Neural cell (in vitro differentiated cells): ENCODE data around the gene GPR158. TPM values are rescaled to one million over a fixed set of nuclear protein-coding genes. Genes with fewer than 3 reads are reported as not detected.

Source experiments
- H2AFZ ChIP-seq: fragments of 200-600, 300-800 bp; sonication (generic), shearing (Covaris generic); 2 replicates; pipeline ENCODE4 v1.6.0; 2014; ENCODE audit warnings: low read depth, mild to moderate bottlenecking, antibody characterized with exemption, low read length, moderate library complexity
- H3F3A ChIP-seq: fragments of 200-600 bp; shearing (Covaris generic); 2 replicates; pipeline ENCODE4 v1.6.1; 2016; ENCODE audit warnings: mild to moderate bottlenecking, moderate library complexity, mixed read lengths, antibody characterized with exemption, low read length; ENCODE audit not compliant: insufficient read depth, poor library complexity, severe bottlenecking
- H3K27ac ChIP-seq: fragments of 200-600, 300-800 bp; sonication (generic), shearing (Covaris generic); 2 replicates; pipeline ENCODE4 v1.5.1; 2014; ENCODE audit warnings: mild to moderate bottlenecking, low read length, moderate library complexity
- H3K27me3 ChIP-seq: fragments of 300-800, 200-600 bp; sonication (generic), shearing (Covaris generic); 2 replicates; pipeline ENCODE4 v1.6.0; 2014; ENCODE audit warnings: mild to moderate bottlenecking, low read depth, low read length, moderate library complexity; ENCODE audit not compliant: insufficient read depth
- H3K36me3 ChIP-seq: fragments of 300-800, 200-600 bp; sonication (generic), shearing (Covaris generic); 2 replicates; pipeline ENCODE4 v1.5.1; 2014; ENCODE audit warnings: mild to moderate bottlenecking, antibody characterized with exemption, low read length, moderate library complexity; ENCODE audit not compliant: insufficient read depth
- H3K4me2 ChIP-seq: fragments of 300-800, 200-600 bp; sonication (generic), shearing (Covaris generic); 2 replicates; pipeline ENCODE4 v1.6.0; 2014; ENCODE audit warnings: mild to moderate bottlenecking, low read length
- H3K4me3 ChIP-seq: fragments of 300-800, 200-600 bp; sonication (generic), shearing (Covaris generic); 2 replicates; pipeline ENCODE4 v1.5.1; 2014; ENCODE audit warnings: mild to moderate bottlenecking, low read length, moderate library complexity
- H3K79me2 ChIP-seq: fragments of 200-600 bp; shearing (Covaris generic); replicated peaks from 2 replicates; pipeline ENCODE4 v1.6.0; 2014; ENCODE audit warnings: mild to moderate bottlenecking, low read length, moderate library complexity; ENCODE audit not compliant: insufficient read depth
- H3K9ac ChIP-seq: fragments of 300-800, 200-600 bp; sonication (generic), shearing (Covaris generic); 2 replicates; pipeline ENCODE4 v1.6.1; 2016; ENCODE audit warnings: mild to moderate bottlenecking, low read length, mixed read lengths
- H3K9me2 ChIP-seq: fragments of 200-600 bp; shearing (Covaris generic); 2 replicates; pipeline ENCODE4 v1.6.1; 2016; ENCODE audit warnings: mild to moderate bottlenecking, low read length, mixed read lengths; ENCODE audit not compliant: insufficient read depth
- H3K9me3 ChIP-seq: fragments of 200-600, 300-800 bp; sonication (generic), shearing (Covaris generic); 2 replicates; pipeline ENCODE4 v1.6.1; 2016; ENCODE audit warnings: mild to moderate bottlenecking, mixed run types, low read length, moderate library complexity, mixed read lengths
- H4K20me1 ChIP-seq: fragments of 200-600 bp; shearing (Covaris generic); 2 replicates; pipeline ENCODE4 v1.6.1; 2016; ENCODE audit warnings: mild to moderate bottlenecking, mixed run types; ENCODE audit not compliant: insufficient read depth
- EP300 ChIP-seq: fragments of 450-650 bp; conservative IDR thresholded peaks from 2 replicates; pipeline ENCODE4 v1.6.1; 2014; ENCODE audit warnings: antibody characterized with exemption, mild to moderate bottlenecking, moderate library complexity; ENCODE audit not compliant: poor library complexity, severe bottlenecking
- EZH2 ChIP-seq: fragments of 200-600, 300-800 bp; shearing (Covaris generic), sonication (generic); IDR thresholded peaks from 2 replicates; pipeline ENCODE4 v1.6.1; 2014; ENCODE audit warnings: antibody characterized with exemption, low read length, borderline replicate concordance, mild to moderate bottlenecking; ENCODE audit not compliant: insufficient read depth, poor library complexity, severe bottlenecking
- MXI1 ChIP-seq: fragments of 450-650 bp; conservative IDR thresholded peaks from 2 replicates; pipeline ENCODE4 v1.6.1; 2014; ENCODE audit warnings: antibody characterized with exemption, mild to moderate bottlenecking; ENCODE audit not compliant: poor library complexity, severe bottlenecking
- POLR2AphosphoS5 ChIP-seq: IDR thresholded peaks from 2 replicates; pipeline ENCODE4 v1.6.1; 2012
- RAD21 ChIP-seq: fragments of 450-650 bp; conservative IDR thresholded peaks from 2 replicates; pipeline ENCODE4 v1.6.1; 2014; ENCODE audit warnings: antibody characterized with exemption, mild to moderate bottlenecking, moderate library complexity
- SMC3 ChIP-seq: fragments of 450-650 bp; conservative IDR thresholded peaks from 2 replicates; pipeline ENCODE4 v1.6.1; 2014; ENCODE audit warnings: antibody characterized with exemption, mild to moderate bottlenecking, moderate library complexity; ENCODE audit not compliant: poor library complexity
- TAF1 ChIP-seq: IDR thresholded peaks from 2 replicates; pipeline ENCODE4 v1.6.1; 2012; ENCODE audit warnings: low read depth
- polyA plus RNA-seq: library from polyadenylated mRNA; depleted of rRNA; stranded (reverse); fragments of >200 nt; gene quantifications from 2 replicates; pipeline ENCODE4 v1.2.3, GENCODE V29; 2014
- TF ChIP-seq, protein P1 (sequence below): fragments of 450-650 bp; IDR thresholded peaks from 2 replicates; pipeline ENCODE4 v1.5.1; 2014; ENCODE audit warnings: antibody characterized with exemption, mild to moderate bottlenecking, moderate library complexity; ENCODE audit not compliant: poor library complexity, severe bottlenecking
- TF ChIP-seq, protein P2 (sequence below): IDR thresholded peaks from 2 replicates; pipeline ENCODE4 v1.6.1; 2012; ENCODE audit warnings: borderline replicate concordance

The GPR158 gene
- polyA plus RNA-seq, 1 donor from 2014 or later: 2.1 TPM

DNA sequence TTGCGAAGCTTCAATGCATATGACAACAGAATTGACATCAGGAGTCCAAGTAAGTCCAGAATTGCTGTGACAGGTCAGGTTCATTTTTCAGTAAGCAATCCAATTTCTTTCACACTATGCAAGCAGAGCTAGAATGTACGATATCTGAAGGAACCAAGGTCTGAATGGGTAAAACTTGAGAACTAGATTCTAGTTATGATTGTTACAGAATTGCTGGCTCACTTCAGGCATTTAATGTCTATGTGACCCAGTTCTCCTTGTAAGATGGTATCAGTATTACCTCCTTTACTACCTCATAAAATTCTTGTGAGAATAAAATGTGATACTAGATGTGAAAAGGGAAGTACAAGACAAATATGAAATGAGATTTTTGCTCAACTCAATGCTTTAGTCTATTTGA lies 159.6 kb downstream of the GPR158 start:
- no peak overlapping the region for H3K4me3 ChIP-seq

DNA sequence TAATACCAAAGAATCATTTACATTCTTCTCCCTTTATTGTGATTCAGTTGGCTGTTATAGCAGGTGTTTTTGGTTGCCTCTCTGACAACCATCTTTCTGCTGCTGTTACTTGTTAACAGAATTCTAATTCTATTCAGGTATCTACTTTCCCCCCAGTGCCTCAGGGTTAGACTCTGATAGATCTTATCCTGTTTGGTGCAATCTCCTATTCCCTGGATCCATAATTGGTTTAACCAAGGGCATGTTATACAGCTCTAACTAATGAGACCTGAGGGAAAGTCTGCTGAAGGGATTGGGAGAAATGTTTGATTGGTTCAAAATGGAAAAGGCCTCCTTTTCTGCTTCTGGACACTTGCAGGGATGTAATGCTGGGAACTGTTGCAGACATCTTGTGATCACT lies 161.5 kb downstream of the GPR158 start:
- no peak overlapping the region for H3K4me2 ChIP-seq
- no peak overlapping the region for H2AFZ ChIP-seq
- H3F3A ChIP-seq: no peaks in the 10 kb centered on the region
- H3K9me2 ChIP-seq: no peaks in the 10 kb centered on the region
- H3K9me3 ChIP-seq: no peaks in the 10 kb centered on the region
- H3K79me2 ChIP-seq: no peaks in the 10 kb centered on the region
- no peaks in the 10 kb centered on the region for H3K27me3 ChIP-seq
- H4K20me1 ChIP-seq: no peaks in the 10 kb centered on the region
- no peak overlapping the region for H3K27ac ChIP-seq
- H3K4me3 ChIP-seq: no peak overlapping the region
- no peak for TF ChIP-seq TAF1
- no peak for TF ChIP-seq POLR2AphosphoS5
- no peak for TF ChIP-seq RAD21
- TF ChIP-seq, protein P1, sequence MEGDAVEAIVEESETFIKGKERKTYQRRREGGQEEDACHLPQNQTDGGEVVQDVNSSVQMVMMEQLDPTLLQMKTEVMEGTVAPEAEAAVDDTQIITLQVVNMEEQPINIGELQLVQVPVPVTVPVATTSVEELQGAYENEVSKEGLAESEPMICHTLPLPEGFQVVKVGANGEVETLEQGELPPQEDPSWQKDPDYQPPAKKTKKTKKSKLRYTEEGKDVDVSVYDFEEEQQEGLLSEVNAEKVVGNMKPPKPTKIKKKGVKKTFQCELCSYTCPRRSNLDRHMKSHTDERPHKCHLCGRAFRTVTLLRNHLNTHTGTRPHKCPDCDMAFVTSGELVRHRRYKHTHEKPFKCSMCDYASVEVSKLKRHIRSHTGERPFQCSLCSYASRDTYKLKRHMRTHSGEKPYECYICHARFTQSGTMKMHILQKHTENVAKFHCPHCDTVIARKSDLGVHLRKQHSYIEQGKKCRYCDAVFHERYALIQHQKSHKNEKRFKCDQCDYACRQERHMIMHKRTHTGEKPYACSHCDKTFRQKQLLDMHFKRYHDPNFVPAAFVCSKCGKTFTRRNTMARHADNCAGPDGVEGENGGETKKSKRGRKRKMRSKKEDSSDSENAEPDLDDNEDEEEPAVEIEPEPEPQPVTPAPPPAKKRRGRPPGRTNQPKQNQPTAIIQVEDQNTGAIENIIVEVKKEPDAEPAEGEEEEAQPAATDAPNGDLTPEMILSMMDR: no peak
- no peak for TF ChIP-seq EZH2
- no peak for TF ChIP-seq MXI1
- no peak for TF ChIP-seq SMC3
- TF ChIP-seq, protein P2, sequence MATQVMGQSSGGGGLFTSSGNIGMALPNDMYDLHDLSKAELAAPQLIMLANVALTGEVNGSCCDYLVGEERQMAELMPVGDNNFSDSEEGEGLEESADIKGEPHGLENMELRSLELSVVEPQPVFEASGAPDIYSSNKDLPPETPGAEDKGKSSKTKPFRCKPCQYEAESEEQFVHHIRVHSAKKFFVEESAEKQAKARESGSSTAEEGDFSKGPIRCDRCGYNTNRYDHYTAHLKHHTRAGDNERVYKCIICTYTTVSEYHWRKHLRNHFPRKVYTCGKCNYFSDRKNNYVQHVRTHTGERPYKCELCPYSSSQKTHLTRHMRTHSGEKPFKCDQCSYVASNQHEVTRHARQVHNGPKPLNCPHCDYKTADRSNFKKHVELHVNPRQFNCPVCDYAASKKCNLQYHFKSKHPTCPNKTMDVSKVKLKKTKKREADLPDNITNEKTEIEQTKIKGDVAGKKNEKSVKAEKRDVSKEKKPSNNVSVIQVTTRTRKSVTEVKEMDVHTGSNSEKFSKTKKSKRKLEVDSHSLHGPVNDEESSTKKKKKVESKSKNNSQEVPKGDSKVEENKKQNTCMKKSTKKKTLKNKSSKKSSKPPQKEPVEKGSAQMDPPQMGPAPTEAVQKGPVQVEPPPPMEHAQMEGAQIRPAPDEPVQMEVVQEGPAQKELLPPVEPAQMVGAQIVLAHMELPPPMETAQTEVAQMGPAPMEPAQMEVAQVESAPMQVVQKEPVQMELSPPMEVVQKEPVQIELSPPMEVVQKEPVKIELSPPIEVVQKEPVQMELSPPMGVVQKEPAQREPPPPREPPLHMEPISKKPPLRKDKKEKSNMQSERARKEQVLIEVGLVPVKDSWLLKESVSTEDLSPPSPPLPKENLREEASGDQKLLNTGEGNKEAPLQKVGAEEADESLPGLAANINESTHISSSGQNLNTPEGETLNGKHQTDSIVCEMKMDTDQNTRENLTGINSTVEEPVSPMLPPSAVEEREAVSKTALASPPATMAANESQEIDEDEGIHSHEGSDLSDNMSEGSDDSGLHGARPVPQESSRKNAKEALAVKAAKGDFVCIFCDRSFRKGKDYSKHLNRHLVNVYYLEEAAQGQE: no peak
- no peak for TF ChIP-seq EP300
- H3K9ac ChIP-seq: no peak overlapping the region
- H3K36me3 ChIP-seq: no peaks in the 10 kb centered on the region

More for the DNA sequence above, 159.6 kb downstream of the GPR158 start:
- H3K9ac ChIP-seq: no peak overlapping the region
- H3K4me2 ChIP-seq: no peak overlapping the region
- H3K9me3 ChIP-seq: no peaks in the 10 kb centered on the region
- no peak for TF ChIP-seq EZH2
- TF ChIP-seq POLR2AphosphoS5: no peak
- TF ChIP-seq MXI1: no peak
- no peaks in the 10 kb centered on the region for H3F3A ChIP-seq
- H3K27ac ChIP-seq: no peak overlapping the region
- H3K27me3 ChIP-seq: no peaks in the 10 kb centered on the region
- H3K36me3 ChIP-seq: no peaks in the 10 kb centered on the region
- no peaks in the 10 kb centered on the region for H4K20me1 ChIP-seq
- no peaks in the 10 kb centered on the region for H3K79me2 ChIP-seq
- H3K9me2 ChIP-seq: no peaks in the 10 kb centered on the region
- no peak overlapping the region for H2AFZ ChIP-seq

DNA sequence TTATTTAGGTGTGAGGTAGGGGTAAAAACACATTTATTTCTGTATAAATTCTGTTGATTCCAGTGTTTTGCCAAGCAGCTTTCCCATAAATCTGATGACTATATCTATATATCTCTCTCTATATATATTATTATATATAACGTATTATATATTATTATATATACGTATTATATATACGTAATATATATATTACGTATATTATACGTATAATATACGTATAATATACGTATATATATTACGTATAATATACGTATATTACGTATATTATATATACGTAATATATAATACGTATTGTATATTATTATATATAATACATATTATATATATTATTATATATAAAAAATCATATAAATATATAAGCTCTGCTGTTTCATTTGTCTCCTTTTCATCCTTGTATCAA lies 163.5 kb downstream of the GPR158 start:
- Histone ChIP-seq H3K9me3 (no peaks in the 10 kb centered on the region), H3K9ac (no peak overlapping the region), H2AFZ (no peak overlapping the region), H3F3A (no peaks in the 10 kb centered on the region), H3K4me3 (no peak overlapping the region), H3K27me3 (no peaks in the 10 kb centered on the region), H3K9me2 (no peaks in the 10 kb centered on the region), H3K36me3 (no peaks in the 10 kb centered on the region), H4K20me1 (no peaks in the 10 kb centered on the region), H3K79me2 (no peaks in the 10 kb centered on the region), H3K27ac (no peak overlapping the region), H3K4me2 (no peak overlapping the region)
- TF ChIP-seq EP300 (no peak), TAF1 (no peak), RAD21 (no peak), MXI1 (no peak), POLR2AphosphoS5 (no peak), EZH2 (no peak), SMC3 (no peak)
- TF ChIP-seq, protein P1: no peak
- TF ChIP-seq, protein P2: no peak
